CD4-positive, alpha-beta memory T cell (primary cell): ENCODE measurements around the gene COBL. TPM values are rescaled to one million over a fixed set of nuclear protein-coding genes. Genes with fewer than 3 reads are reported as not detected.
A peak's percentile ranks its signal among the peaks of the same experiment; 100 is the strongest.

Source experiments
- CTCF ChIA-PET: fragments of 350-600 bp; sonication (Branson Sonifier 250); formaldehyde crosslinking; loops from one replicate; lab custom pipeline; 2021; ENCODE audit warnings: inconsistent platforms; ENCODE audit not compliant: partially characterized antibody; lab: Charles Lee
- POLR2A ChIA-PET: fragments of 350-600 bp; sonication (Branson Sonifier 250); formaldehyde crosslinking; loops from one replicate; lab custom pipeline; 2021; ENCODE audit not compliant: partially characterized antibody; lab: Charles Lee
- DNase-seq, 5 donors: peaks; one replicate each; pipeline versions ENCODE4 v3.0.0 to v3.0.0-alpha.2; 2020 to 2022; ENCODE audit warnings: mixed read lengths in 1 of 5
- H3K27ac ChIP-seq: one replicate; pipeline ENCODE4 v1.7.0; 2013; ENCODE audit warnings: low read depth, low read length
- H3K27me3 ChIP-seq: 2 replicates; pipeline ENCODE4 v1.7.0; 2013; ENCODE audit warnings: mild to moderate bottlenecking, low read length, moderate library complexity; ENCODE audit not compliant: insufficient read depth
- H3K36me3 ChIP-seq: 2 replicates; pipeline ENCODE4 v1.7.0; 2013; ENCODE audit warnings: mild to moderate bottlenecking, low read length, moderate library complexity; ENCODE audit not compliant: insufficient read depth
- H3K4me1 ChIP-seq: 2 replicates; pipeline ENCODE4 v1.7.0; 2013; ENCODE audit warnings: mild to moderate bottlenecking, low read length, moderate library complexity; ENCODE audit not compliant: insufficient read depth
- H3K4me3 ChIP-seq, 2 donors: one replicate each; pipeline ENCODE4 v1.7.0; 2013; ENCODE audit warnings: low read length in 2 of 2, mild to moderate bottlenecking in 1 of 2
- H3K9me3 ChIP-seq, 2 donors: one replicate each; pipeline ENCODE4 v1.7.0; 2013; ENCODE audit warnings: low read length in 2 of 2, control low read depth in 1 of 2; ENCODE audit not compliant: control insufficient read depth in 1 of 2
- H3K27ac Mint-ChIP-seq, 7 donors: one replicate each; pipeline ENCODE4 v1.8.0; 2020 to 2021; ENCODE audit warnings: mixed read lengths in 7 of 7, mild to moderate bottlenecking in 6 of 7, inconsistent platforms in 3 of 7, moderate library complexity in 3 of 7
- H3K27me3 Mint-ChIP-seq, 2 donors: one replicate each; pipeline ENCODE4 v1.8.0; 2020 to 2021; ENCODE audit warnings: mixed read lengths in 2 of 2
- H3K36me3 Mint-ChIP-seq, 2 donors: one replicate each; pipeline ENCODE4 v1.8.0; 2020 to 2021; ENCODE audit warnings: mixed read lengths in 2 of 2, inconsistent platforms in 1 of 2, mild to moderate bottlenecking in 1 of 2
- H3K4me1 Mint-ChIP-seq, 4 donors: one replicate each; pipeline ENCODE4 v1.8.0; 2020 to 2021; ENCODE audit warnings: mixed read lengths in 4 of 4, mild to moderate bottlenecking in 1 of 4
- H3K4me3 Mint-ChIP-seq, 8 donors: one replicate each; pipeline ENCODE4 v1.8.0; 2020 to 2021; ENCODE audit warnings: mixed read lengths in 8 of 8, mild to moderate bottlenecking in 7 of 8, moderate library complexity in 6 of 8, inconsistent platforms in 3 of 8
- H3K9me3 Mint-ChIP-seq, 8 donors: one replicate each; pipeline ENCODE4 v1.8.0; 2020 to 2021; ENCODE audit warnings: mixed read lengths in 8 of 8, mild to moderate bottlenecking in 5 of 8, inconsistent platforms in 3 of 8, moderate library complexity in 1 of 8
- intact Hi-C: fragments of 100-400 bp; cut with micrococcal nuclease; formaldehyde crosslinking; loops from one replicate; pipeline ENCODE4 v1.15.1; 2023
- polyA plus RNA-seq, 2 donors: library from polyadenylated mRNA; unstranded; fragments of 300-500 nt; fragmentation: Illumina TruSeq; gene quantifications; one replicate each; pipeline ENCODE4 v1.2.3, GENCODE V29; 2021
- total RNA-seq, 2 experiments: library from RNA; stranded (reverse); gene quantifications; one replicate each; pipeline ENCODE4 v1.2.3, GENCODE V29; 2021

COBL gene
- total and polyA plus RNA-seq, 4 experiments from 2014 or later: not detected

DNA sequence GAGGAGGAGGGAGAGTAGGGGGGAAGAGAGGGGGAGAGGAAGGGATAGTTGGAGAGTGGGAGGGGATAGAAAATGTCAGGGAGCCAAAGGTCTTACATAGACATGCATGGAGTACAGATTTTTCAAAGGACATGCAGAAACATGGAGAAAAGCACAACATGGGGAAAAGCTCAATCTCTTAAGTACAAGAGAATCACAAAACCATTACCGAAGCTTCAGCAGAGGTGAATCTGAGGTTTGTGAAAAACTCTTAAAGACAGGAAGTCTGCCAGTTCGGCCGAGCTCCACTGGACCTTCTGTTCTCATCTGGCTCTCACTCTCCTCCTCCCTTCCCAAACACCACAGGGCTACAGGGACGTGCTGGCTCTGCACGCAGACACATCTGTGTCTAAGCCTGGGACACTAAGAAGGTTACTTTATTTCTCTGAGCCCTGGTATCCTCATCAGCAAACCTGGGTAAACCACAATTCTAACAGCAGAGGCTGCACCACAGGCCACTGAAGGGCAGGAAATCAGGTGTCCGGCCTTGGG, 133.9 kb downstream of the COBL start:
- no peaks in the 10 kb centered on the region for H3K4me1 Mint-ChIP-seq
- H3K4me3 Mint-ChIP-seq: no peak overlapping the region
- Histone ChIP-seq H3K36me3 (no peaks in the 10 kb centered on the region), H3K9me3 (no peaks in the 10 kb centered on the region), H3K27me3 (no peaks in the 10 kb centered on the region), H3K4me1 (no peaks in the 10 kb centered on the region), H3K27ac (no peak overlapping the region), H3K4me3 (no peak overlapping the region)
- intact Hi-C loops: no loop called here
- DNase-seq: no peak
- no peaks in the 10 kb centered on the region for H3K9me3 Mint-ChIP-seq
- CTCF ChIA-PET: interaction anchor here (1.5 to 1.7 kb wide), 2 partner anchors 20 to 22 kb away, joined by 4 to 6 read pairs; no protein-coding TSS in a partner anchor
- peaks cover 6 to 10% of the 10 kb centered on the region in 2 donors for H3K27me3 Mint-ChIP-seq
- no peaks in the 10 kb centered on the region for H3K36me3 Mint-ChIP-seq
- POLR2A ChIA-PET: no interaction called here
- no peak overlapping the region for H3K27ac Mint-ChIP-seq

DNA sequence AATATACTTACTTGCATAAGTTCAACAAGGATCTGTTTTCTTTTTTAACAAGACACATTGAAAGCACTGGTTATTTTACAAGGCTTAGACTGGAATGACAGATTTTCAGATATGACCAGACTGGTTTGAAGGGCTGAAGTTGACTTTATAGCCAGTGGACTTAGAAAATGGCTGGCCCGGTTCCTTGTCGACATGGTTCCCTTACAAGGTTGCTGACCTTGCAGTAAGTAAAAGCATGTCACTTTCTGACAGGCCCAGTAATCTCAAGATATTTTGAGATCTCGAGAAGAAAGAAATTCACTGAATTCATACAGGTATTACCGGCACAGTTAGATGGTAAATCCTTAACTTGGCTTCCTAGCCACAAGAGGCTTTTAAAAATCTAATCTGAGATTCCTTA, 136.5 kb downstream of the COBL start:
- no peaks in the 10 kb centered on the region for H3K4me1 ChIP-seq
- Mint-ChIP-seq H3K27me3 (peaks cover 13% of the 10 kb centered on the region in 2 donors), H3K36me3 (no peaks in the 10 kb centered on the region), H3K4me3 (no peak overlapping the region), H3K4me1 (no peaks in the 10 kb centered on the region), H3K27ac (no peak overlapping the region), H3K9me3 (no peaks in the 10 kb centered on the region)
- no peak overlapping the region for H3K27ac ChIP-seq
- POLR2A ChIA-PET: no interaction called here
- intact Hi-C loops: no loop called here
- no peaks in the 10 kb centered on the region for H3K9me3 ChIP-seq
- no peak for DNase-seq
- CTCF ChIA-PET: interaction anchor here (1.0 kb wide), 1 partner anchor 17 kb away, joined by 3 read pairs; no protein-coding TSS in a partner anchor
- H3K36me3 ChIP-seq: no peaks in the 10 kb centered on the region
- no peaks in the 10 kb centered on the region for H3K27me3 ChIP-seq
- H3K4me3 ChIP-seq: no peak overlapping the region

- ChIA-PET CTCF (interaction anchor here (0.6 to 4.3 kb wide), 3 partner anchors 13 to 713 kb away, joined by 3 to 24 read pairs (median 14); no protein-coding TSS in a partner anchor), POLR2A (no interaction called here)
- no peak for DNase-seq
- peaks cover 15 to 16% of the 10 kb centered on the region in 2 donors for H3K27me3 Mint-ChIP-seq
- intact Hi-C loops: no loop called here
- no peaks in the 10 kb centered on the region for H3K4me1 Mint-ChIP-seq
- H3K4me1 ChIP-seq: no peaks in the 10 kb centered on the region
- no peaks in the 10 kb centered on the region for H3K36me3 ChIP-seq
- H3K27ac ChIP-seq: no peak overlapping the region
- H3K9me3 Mint-ChIP-seq: peaks cover 0 to 1% (median 0%) of the 10 kb centered on the region in 8 donors
- no peak overlapping the region for H3K4me3 Mint-ChIP-seq
- H3K36me3 Mint-ChIP-seq: no peaks in the 10 kb centered on the region
- H3K4me3 ChIP-seq: no peak overlapping the region
- no peaks in the 10 kb centered on the region for H3K9me3 ChIP-seq
- H3K27me3 ChIP-seq: no peaks in the 10 kb centered on the region
- H3K27ac Mint-ChIP-seq: no peak overlapping the region
Measured at GRCh38 chr7:51175992-51176388, 140.6 kb downstream of the COBL start.

- no peaks in the 10 kb centered on the region for H3K36me3 ChIP-seq
- H3K27me3 ChIP-seq: no peaks in the 10 kb centered on the region
- ChIA-PET POLR2A (no interaction called here), CTCF (interaction anchor here (0.6 to 4.3 kb wide), 3 partner anchors 13 to 713 kb away, joined by 3 to 24 read pairs (median 14); no protein-coding TSS in a partner anchor)
- no peak overlapping the region for H3K4me3 Mint-ChIP-seq
- no peak overlapping the region for H3K27ac Mint-ChIP-seq
- no peak for DNase-seq
- no peaks in the 10 kb centered on the region for H3K9me3 ChIP-seq
- intact Hi-C loops: no loop called here
- no peak overlapping the region for H3K4me3 ChIP-seq
- no peaks in the 10 kb centered on the region for H3K4me1 Mint-ChIP-seq
- peaks cover 0 to 1% (median 0%) of the 10 kb centered on the region in 8 donors for H3K9me3 Mint-ChIP-seq
- H3K27me3 Mint-ChIP-seq: peaks cover 15% of the 10 kb centered on the region in 2 donors
- H3K4me1 ChIP-seq: no peaks in the 10 kb centered on the region
- H3K36me3 Mint-ChIP-seq: no peaks in the 10 kb centered on the region
- H3K27ac ChIP-seq: no peak overlapping the region
Measured at GRCh38 chr7:51175316-51175991, 141.2 kb downstream of the COBL start.

- Mint-ChIP-seq H3K4me3 (no peak overlapping the region), H3K27ac (no peak overlapping the region), H3K36me3 (no peaks in the 10 kb centered on the region), H3K9me3 (peaks cover 0 to 2% (median 0%) of the 10 kb centered on the region in 8 donors), H3K4me1 (peaks cover 0 to 8% (median 1%) of the 10 kb centered on the region in 4 donors), H3K27me3 (peaks cover 14 to 22% of the 10 kb centered on the region in 2 donors)
- Histone ChIP-seq H3K27ac (no peak overlapping the region), H3K27me3 (no peaks in the 10 kb centered on the region), H3K9me3 (no peaks in the 10 kb centered on the region), H3K36me3 (no peaks in the 10 kb centered on the region), H3K4me1 (peaks cover 6% of the 10 kb centered on the region), H3K4me3 (no peak overlapping the region)
- DNase-seq: no peak
- intact Hi-C loops: no loop called here
- ChIA-PET CTCF (no interaction called here), POLR2A (no interaction called here)
Measured at GRCh38 chr7:51165337-51165736, 151.3 kb downstream of the COBL start.

DNA sequence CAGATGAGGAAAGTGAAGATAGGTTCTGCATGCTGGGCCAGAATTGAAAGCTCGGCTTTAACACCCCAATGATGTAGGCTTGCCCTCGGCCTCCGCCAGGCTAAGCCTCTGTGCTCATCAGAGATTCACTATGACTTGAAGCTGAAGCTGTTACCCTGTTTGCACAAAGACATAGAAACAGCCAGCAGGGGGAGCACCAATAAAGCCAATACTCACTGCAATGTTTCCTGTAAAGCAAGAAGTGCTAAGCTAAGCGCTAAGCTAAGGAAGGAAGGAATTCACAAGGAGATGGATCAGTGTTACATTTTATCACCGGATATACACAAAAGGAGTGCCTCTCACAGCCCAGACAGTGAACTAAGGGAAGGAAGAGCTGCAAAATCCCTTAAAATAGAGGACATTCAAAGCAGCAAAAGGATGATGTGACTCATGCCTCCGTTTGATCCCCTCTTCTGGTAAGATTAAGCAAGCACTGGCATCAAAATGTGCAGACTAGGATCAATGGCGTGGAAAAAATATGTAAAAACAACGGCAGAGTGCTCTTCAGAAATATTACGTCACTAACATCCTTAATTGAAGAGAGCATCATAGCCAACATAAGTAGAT, 153.8 kb downstream of the COBL start:
- intact Hi-C loops: loop anchor here (2.0 to 5.0 kb wide), 4 partner anchors 204 to 746 kb away; partner anchors contain the start of genes FIGNL1 and GRB10
- CTCF ChIA-PET: interaction anchor here (0.6 to 5.6 kb wide), 35 partner anchors 10 to 1100 kb away, joined by 3 to 89 read pairs (median 4); partner anchors contain the start of gene ZPBP
- peak overlapping the region in 1 of 8 donors; percentile 2 for H3K4me3 Mint-ChIP-seq

GRCh38 chr7:51161937-51162336, 154.7 kb downstream of the COBL start:
- ChIA-PET POLR2A (no interaction called here), CTCF (interaction anchor here (0.7 to 5.6 kb wide), 35 partner anchors 9 to 1068 kb away, joined by 3 to 89 read pairs (median 5); partner anchors contain the start of gene ZPBP)
- H3K27me3 Mint-ChIP-seq: peaks cover 14 to 21% of the 10 kb centered on the region in 2 donors

More for the DNA sequence above, 153.8 kb downstream of the COBL start:
- peaks cover 0 to 2% (median 0%) of the 10 kb centered on the region in 8 donors for H3K9me3 Mint-ChIP-seq
- Histone ChIP-seq H3K36me3 (no peaks in the 10 kb centered on the region), H3K27ac (no peak overlapping the region), H3K27me3 (no peaks in the 10 kb centered on the region), H3K9me3 (no peaks in the 10 kb centered on the region), H3K4me3 (no peak overlapping the region), H3K4me1 (peaks cover 6% of the 10 kb centered on the region)
- peak overlapping the region in 1 of 7 donors; percentile 11 for H3K27ac Mint-ChIP-seq
- DNase-seq: peak; percentile 36 to 55 (median 52)
- POLR2A ChIA-PET: no interaction called here
- peaks cover 14 to 19% of the 10 kb centered on the region in 2 donors for H3K27me3 Mint-ChIP-seq
- peaks cover 0 to 8% (median 1%) of the 10 kb centered on the region in 4 donors for H3K4me1 Mint-ChIP-seq
- no peaks in the 10 kb centered on the region for H3K36me3 Mint-ChIP-seq

More at GRCh38 chr7:51161937-51162336, 154.7 kb downstream of the COBL start:
- no peak overlapping the region for H3K4me3 Mint-ChIP-seq
- Histone ChIP-seq H3K27me3 (no peaks in the 10 kb centered on the region), H3K9me3 (no peaks in the 10 kb centered on the region), H3K36me3 (no peaks in the 10 kb centered on the region), H3K27ac (no peak overlapping the region), H3K4me3 (no peak overlapping the region), H3K4me1 (peaks cover 6% of the 10 kb centered on the region)
- peaks cover 0 to 8% (median 1%) of the 10 kb centered on the region in 4 donors for H3K4me1 Mint-ChIP-seq
- DNase-seq: no peak
- no peak overlapping the region for H3K27ac Mint-ChIP-seq
- peaks cover 0 to 2% (median 0%) of the 10 kb centered on the region in 8 donors for H3K9me3 Mint-ChIP-seq
- no peaks in the 10 kb centered on the region for H3K36me3 Mint-ChIP-seq
- intact Hi-C loops: loop anchor here (1.0 to 5.0 kb wide), 7 partner anchors 205 to 1070 kb away; partner anchors contain the start of genes FIGNL1 and GRB10
